ENCODE measurements around the gene HIRIP3. TPM values are rescaled to one million over a fixed set of nuclear protein-coding genes. Genes with fewer than 3 reads are reported as not detected.

The HIRIP3 gene
- total and polyA plus RNA-seq, 2 donors, result 14.8 to 19.9 TPM

GRCh38 chr16:29973384-29974246 lies 21.8 kb downstream of the HIRIP3 start, which contains the start of gene TAOK2:
Gene TAOK2, plus strand, starts transcription at chr16:29973868. Its CDS starts 3,905 bp downstream, at chr16:29977773.
- 4% methylated on average over 75 of the region's 75 CpGs for WGBS
- Histone ChIP-seq H3K4me1 (ENCODE audit: control insufficient read depth in 2 of 2, insufficient read depth in 2 of 2, low read length in 2 of 2) (peaks cover 22 to 36% of the 10 kb centered on the region in 2 donors), H3K36me3 (ENCODE audit: control insufficient read depth in 2 of 2, insufficient read depth in 2 of 2, low read length in 1 of 2) (peaks cover 14 to 25% of the 10 kb centered on the region in 2 donors), H3K4me3 (ENCODE audit: low read length in 2 of 2) (peak within 1 kb of the TSS; percentile 94 to 99), H3K9me3 (ENCODE audit: control insufficient read depth in 2 of 2, insufficient read depth in 1 of 2, low read length in 1 of 2) (peaks cover 0 to 5% of the 10 kb centered on the region in 2 donors), H3K27me3 (ENCODE audit: control insufficient read depth in 2 of 2, insufficient read depth in 1 of 2, low read length in 1 of 2) (no peaks in the 10 kb centered on the region), H3K27ac (ENCODE audit: low read depth in 1 of 2, low read length in 1 of 2) (peak within 1 kb of the TSS; percentile 88 to 91)
- peak; percentile 82 to 96 (median 90) for DNase-seq (ENCODE audit: low read depth in 6 of 9, low spot score in 9 of 9)

- peaks cover 0 to 5% of the 10 kb centered on the region in 2 donors for H3K9me3 ChIP-seq (ENCODE audit: control insufficient read depth in 2 of 2, insufficient read depth in 1 of 2, low read length in 1 of 2)
- no peaks in the 10 kb centered on the region for H3K27me3 ChIP-seq (ENCODE audit: control insufficient read depth in 2 of 2, insufficient read depth in 1 of 2, low read length in 1 of 2)
- peak overlapping the region; percentile 71 to 91 for H3K27ac ChIP-seq (ENCODE audit: low read depth in 1 of 2, low read length in 1 of 2)
- 87% methylated on average over 6 of the region's 6 CpGs for WGBS
- peaks cover 22 to 36% of the 10 kb centered on the region in 2 donors for H3K4me1 ChIP-seq (ENCODE audit: control insufficient read depth in 2 of 2, insufficient read depth in 2 of 2, low read length in 2 of 2)
- peak overlapping the region; percentile 94 to 99 for H3K4me3 ChIP-seq (ENCODE audit: low read length in 2 of 2)
- DNase-seq (ENCODE audit: low read depth in 6 of 9, low spot score in 9 of 9), result no peak
- peaks cover 13 to 25% of the 10 kb centered on the region in 2 donors for H3K36me3 ChIP-seq (ENCODE audit: control insufficient read depth in 2 of 2, insufficient read depth in 2 of 2, low read length in 1 of 2)
Measured at GRCh38 chr16:29972992-29973383, 22.4 kb downstream of the HIRIP3 start.

- peaks cover 22 to 36% of the 10 kb centered on the region in 2 donors for H3K4me1 ChIP-seq (ENCODE audit: control insufficient read depth in 2 of 2, insufficient read depth in 2 of 2, low read length in 2 of 2)
- H3K36me3 ChIP-seq (ENCODE audit: control insufficient read depth in 2 of 2, insufficient read depth in 2 of 2, low read length in 1 of 2), result peaks cover 11 to 23% of the 10 kb centered on the region in 2 donors
- H3K9me3 ChIP-seq (ENCODE audit: control insufficient read depth in 2 of 2, insufficient read depth in 1 of 2, low read length in 1 of 2), result peaks cover 0 to 5% of the 10 kb centered on the region in 2 donors
- H3K4me3 ChIP-seq (ENCODE audit: low read length in 2 of 2), result no peak overlapping the region
- peak overlapping the region; percentile 6 to 71 for H3K27ac ChIP-seq (ENCODE audit: low read depth in 1 of 2, low read length in 1 of 2)
- no peak for DNase-seq (ENCODE audit: low read depth in 6 of 9, low spot score in 9 of 9)
- no peaks in the 10 kb centered on the region for H3K27me3 ChIP-seq (ENCODE audit: control insufficient read depth in 2 of 2, insufficient read depth in 1 of 2, low read length in 1 of 2)
- 94% methylated on average over 1 of the region's 1 CpG for whole genome bisulfite sequencing
Measured at GRCh38 chr16:29972500-29972899, 22.9 kb downstream of the HIRIP3 start.

- Histone ChIP-seq H3K27me3 (ENCODE audit: control insufficient read depth in 2 of 2, insufficient read depth in 1 of 2, low read length in 1 of 2) (no peaks in the 10 kb centered on the region), H3K36me3 (ENCODE audit: control insufficient read depth in 2 of 2, insufficient read depth in 2 of 2, low read length in 1 of 2) (peaks cover 11 to 21% of the 10 kb centered on the region in 2 donors), H3K9me3 (ENCODE audit: control insufficient read depth in 2 of 2, insufficient read depth in 1 of 2, low read length in 1 of 2) (peaks cover 0 to 5% of the 10 kb centered on the region in 2 donors), H3K27ac (ENCODE audit: low read depth in 1 of 2, low read length in 1 of 2) (no peak overlapping the region), H3K4me1 (ENCODE audit: control insufficient read depth in 2 of 2, insufficient read depth in 2 of 2, low read length in 2 of 2) (peaks cover 19 to 31% of the 10 kb centered on the region in 2 donors), H3K4me3 (ENCODE audit: low read length in 2 of 2) (no peak overlapping the region)
- WGBS, result over 99% methylated on average over 8 of the region's 8 CpGs
- no peak for DNase-seq (ENCODE audit: low read depth in 6 of 9, low spot score in 9 of 9)
Measured at GRCh38 chr16:29971304-29971703, 24.1 kb downstream of the HIRIP3 start.

- Histone ChIP-seq H3K27me3 (ENCODE audit: control insufficient read depth in 2 of 2, insufficient read depth in 1 of 2, low read length in 1 of 2) (no peaks in the 10 kb centered on the region), H3K36me3 (ENCODE audit: control insufficient read depth in 2 of 2, insufficient read depth in 2 of 2, low read length in 1 of 2) (peaks cover 15 to 23% of the 10 kb centered on the region in 2 donors), H3K4me1 (ENCODE audit: control insufficient read depth in 2 of 2, insufficient read depth in 2 of 2, low read length in 2 of 2) (peaks cover under 1 to 8% of the 10 kb centered on the region in 2 donors), H3K4me3 (ENCODE audit: low read length in 2 of 2) (no peak overlapping the region), H3K27ac (ENCODE audit: low read depth in 1 of 2, low read length in 1 of 2) (no peak overlapping the region), H3K9me3 (ENCODE audit: control insufficient read depth in 2 of 2, insufficient read depth in 1 of 2, low read length in 1 of 2) (peaks cover 0 to 3% of the 10 kb centered on the region in 2 donors)
- 96% methylated on average over 4 of the region's 4 CpGs for WGBS
- no peak for DNase-seq (ENCODE audit: low read depth in 6 of 9, low spot score in 9 of 9)
Measured at GRCh38 chr16:29968205-29968604, 27.2 kb downstream of the HIRIP3 start.

GRCh38 chr16:29963021-29963743 lies 32.2 kb downstream of the HIRIP3 start:
- peak overlapping the region; percentile 48 to 77 for H3K4me3 ChIP-seq (ENCODE audit: low read length in 2 of 2)
- WGBS, result 97% methylated on average over 14 of the region's 14 CpGs
- no peak for DNase-seq (ENCODE audit: low read depth in 6 of 9, low spot score in 9 of 9)

DNA sequence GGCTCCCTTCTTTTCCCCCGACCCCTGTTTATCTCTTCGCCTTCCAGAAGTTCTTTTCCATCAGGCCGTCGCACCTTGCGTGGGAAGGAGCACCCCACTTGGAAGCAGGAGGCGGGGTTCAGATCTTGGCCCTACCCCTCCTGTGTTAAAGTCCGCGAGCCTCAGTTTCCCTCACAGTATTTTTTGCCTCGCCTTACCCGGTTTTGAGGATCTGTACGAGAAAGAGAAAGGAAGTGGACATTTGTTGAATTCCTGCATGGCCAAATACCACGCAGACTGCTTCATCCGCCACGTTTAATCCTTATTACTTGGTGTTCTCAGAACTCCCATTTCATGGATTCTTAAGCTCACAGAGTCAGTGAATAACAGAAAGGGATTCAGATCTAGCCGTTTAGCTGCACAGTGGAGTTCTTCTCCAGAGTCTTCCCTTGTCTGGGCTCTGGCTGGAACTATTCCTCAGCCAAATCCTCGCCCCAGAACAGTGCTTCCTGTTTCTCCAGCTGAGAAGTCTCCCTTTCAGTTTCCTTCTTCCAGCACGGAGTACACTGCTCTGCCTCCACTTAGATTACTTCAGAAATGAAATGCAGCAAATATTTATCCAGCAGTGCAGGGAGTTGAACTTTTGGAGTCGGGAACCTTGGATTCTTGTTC lies 32.9 kb downstream of the HIRIP3 start:
- peaks cover 2 to 4% of the 10 kb centered on the region in 2 donors for H3K36me3 ChIP-seq (ENCODE audit: control insufficient read depth in 2 of 2, insufficient read depth in 2 of 2, low read length in 1 of 2)
- peak overlapping the region; percentile 48 to 77 for H3K4me3 ChIP-seq (ENCODE audit: low read length in 2 of 2)
- peak in 1 of 9 donors; percentile 34 for DNase-seq (ENCODE audit: low read depth in 6 of 9, low spot score in 9 of 9)
- peak overlapping the region; percentile 73 to 81 for H3K27ac ChIP-seq (ENCODE audit: low read depth in 1 of 2, low read length in 1 of 2)
- peaks cover 12 to 18% of the 10 kb centered on the region in 2 donors for H3K4me1 ChIP-seq (ENCODE audit: control insufficient read depth in 2 of 2, insufficient read depth in 2 of 2, low read length in 2 of 2)
- no peaks in the 10 kb centered on the region for H3K9me3 ChIP-seq (ENCODE audit: control insufficient read depth in 2 of 2, insufficient read depth in 1 of 2, low read length in 1 of 2)
- 12% methylated on average over 18 of the region's 18 CpGs for WGBS
- H3K27me3 ChIP-seq (ENCODE audit: control insufficient read depth in 2 of 2, insufficient read depth in 1 of 2, low read length in 1 of 2), result no peaks in the 10 kb centered on the region

More at GRCh38 chr16:29963021-29963743, 32.2 kb downstream of the HIRIP3 start:
- Histone ChIP-seq H3K27me3 (ENCODE audit: control insufficient read depth in 2 of 2, insufficient read depth in 1 of 2, low read length in 1 of 2) (no peaks in the 10 kb centered on the region), H3K9me3 (ENCODE audit: control insufficient read depth in 2 of 2, insufficient read depth in 1 of 2, low read length in 1 of 2) (no peaks in the 10 kb centered on the region), H3K27ac (ENCODE audit: low read depth in 1 of 2, low read length in 1 of 2) (peak overlapping the region; percentile 13 to 73), H3K36me3 (ENCODE audit: control insufficient read depth in 2 of 2, insufficient read depth in 2 of 2, low read length in 1 of 2) (peaks cover 6 to 8% of the 10 kb centered on the region in 2 donors), H3K4me1 (ENCODE audit: control insufficient read depth in 2 of 2, insufficient read depth in 2 of 2, low read length in 2 of 2) (peaks cover 12 to 18% of the 10 kb centered on the region in 2 donors)

DNA sequence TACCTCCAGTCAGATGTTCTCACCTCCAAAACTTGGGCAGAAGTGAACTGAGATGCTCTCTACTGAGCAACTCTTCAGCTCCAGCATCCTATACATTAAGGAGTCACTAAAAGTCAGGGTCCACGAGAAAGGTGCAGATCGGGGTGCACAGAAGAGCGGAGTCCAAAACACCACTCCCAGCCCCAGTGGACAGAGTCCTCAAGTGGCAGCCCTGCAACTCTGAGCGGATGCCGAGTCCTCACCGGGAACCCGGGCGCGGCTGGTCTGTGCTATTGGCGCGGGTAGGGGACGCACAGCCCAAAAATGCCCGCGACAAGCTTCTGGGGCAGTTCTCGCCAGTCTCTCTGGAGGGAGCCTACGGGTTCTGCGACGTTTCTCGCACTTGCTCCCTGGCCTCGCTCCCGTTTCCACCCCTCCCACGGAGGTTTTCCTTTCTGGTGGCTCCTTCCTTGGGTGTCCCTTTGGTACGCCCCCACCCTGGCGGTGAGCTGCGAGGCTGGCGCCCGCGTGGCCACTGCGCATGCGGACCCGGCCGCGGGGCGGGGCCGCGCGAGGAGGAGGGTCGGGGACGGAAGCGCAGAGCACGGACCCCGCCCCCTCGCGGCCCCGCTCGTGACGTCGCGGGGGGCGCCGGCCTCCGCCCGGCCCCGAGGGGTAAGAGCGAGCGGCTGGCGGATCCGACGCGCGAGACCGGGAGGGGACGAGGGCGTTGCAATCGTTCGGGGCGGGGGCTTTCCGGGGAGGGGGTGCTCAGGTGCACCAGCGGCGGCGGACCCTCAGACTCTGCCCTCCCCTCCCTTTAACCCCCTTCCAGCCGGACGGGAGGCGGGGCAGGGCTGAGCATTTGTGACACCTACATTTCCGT lies 33.7 kb downstream of the HIRIP3 start, which contains the start of gene TMEM219:
Gene TMEM219 (plus strand): TSS at position 601 of the 865 bp plus-strand sequence. CDS start 1,065 bp downstream, outside the sequence.
- DNase-seq (ENCODE audit: low read depth in 6 of 9, low spot score in 9 of 9), result peak; percentile 72 to 97 (median 93)
- no peaks in the 10 kb centered on the region for H3K9me3 ChIP-seq (ENCODE audit: control insufficient read depth in 2 of 2, insufficient read depth in 1 of 2, low read length in 1 of 2)
- WGBS, result under 1% methylated on average over 75 of the region's 75 CpGs
- peak within 1 kb of the TSS; percentile 48 to 77 for H3K4me3 ChIP-seq (ENCODE audit: low read length in 2 of 2)
- no peaks in the 10 kb centered on the region for H3K27me3 ChIP-seq (ENCODE audit: control insufficient read depth in 2 of 2, insufficient read depth in 1 of 2, low read length in 1 of 2)
- peak within 1 kb of the TSS; percentile 73 to 81 for H3K27ac ChIP-seq (ENCODE audit: low read depth in 1 of 2, low read length in 1 of 2)
- peaks cover 12 to 18% of the 10 kb centered on the region in 2 donors for H3K4me1 ChIP-seq (ENCODE audit: control insufficient read depth in 2 of 2, insufficient read depth in 2 of 2, low read length in 2 of 2)
- H3K36me3 ChIP-seq (ENCODE audit: control insufficient read depth in 2 of 2, insufficient read depth in 2 of 2, low read length in 1 of 2), result peaks cover 2 to 4% of the 10 kb centered on the region in 2 donors

Data from thymus (tissue), 11 donors.